SK-N-SH treated with all-trans-retinoic acid at 6 μM for 48 hours (cell line): ENCODE data around the gene CYGB.

ENCODE experiments used
- ATAC-seq: fragments of 200-7000 bp; cut with Tn5 transposase; 3 replicates; pipeline ENCODE4 v1.9.1; 2020; ENCODE audit warnings: mild to moderate bottlenecking, moderate library complexity
- ARNTL ChIP-seq: fragments of 450-650 bp; formaldehyde crosslinking; IDR thresholded peaks from 2 replicates; pipeline ENCODE4 v1.5.0; 2020; ENCODE audit warnings: low read depth, mild to moderate bottlenecking, moderate library complexity, borderline replicate concordance
- BACH2 ChIP-seq: fragments of 250-450 bp; sonication (Bioruptor Pico); IDR thresholded peaks from 2 replicates; pipeline ENCODE4 v1.9.0; 2021; ENCODE audit warnings: mild to moderate bottlenecking, borderline replicate concordance
- CSDC2 ChIP-seq: fragments of 250-450 bp; sonication (Bioruptor Pico); IDR thresholded peaks from 2 replicates; pipeline ENCODE4 v1.5.0; 2020; ENCODE audit warnings: mild to moderate bottlenecking, moderate library complexity
- GLIS3 ChIP-seq: fragments of 250-450 bp; sonication (Bioruptor Pico); IDR thresholded peaks from 2 replicates; pipeline ENCODE4 v1.5.0; 2020; ENCODE audit warnings: mild to moderate bottlenecking, moderate library complexity
- ISL1 ChIP-seq: fragments of 250-450 bp; sonication (Bioruptor Pico); IDR thresholded peaks from 2 replicates; pipeline ENCODE4 v2.1.2; 2022; ENCODE audit warnings: mild to moderate bottlenecking, moderate library complexity
- OSR1 ChIP-seq: fragments of 250-450 bp; sonication (Bioruptor Pico); IDR thresholded peaks from 2 replicates; pipeline ENCODE4 v1.8.0; 2022; ENCODE audit warnings: moderate library complexity, mild to moderate bottlenecking, inconsistent platforms
- PATZ1 ChIP-seq: fragments of 250-450 bp; sonication (Bioruptor Pico); IDR thresholded peaks from 2 replicates; pipeline ENCODE4 v1.8.0; 2020; ENCODE audit warnings: mild to moderate bottlenecking, moderate library complexity, borderline replicate concordance
- PPARA ChIP-seq: fragments of 250-450 bp; sonication (Bioruptor Pico); IDR thresholded peaks from 2 replicates; pipeline ENCODE4 v1.5.0; 2020; ENCODE audit warnings: mild to moderate bottlenecking, borderline replicate concordance
- RARB ChIP-seq: fragments of 250-450 bp; sonication (Bioruptor Pico); IDR thresholded peaks from 2 replicates; pipeline ENCODE4 v1.8.0; 2021; ENCODE audit warnings: mild to moderate bottlenecking, moderate library complexity
- SNAI2 ChIP-seq: fragments of 250-450 bp; sonication (Bioruptor Pico); IDR thresholded peaks from 2 replicates; pipeline ENCODE4 v1.5.0; 2020; ENCODE audit warnings: mild to moderate bottlenecking, moderate library complexity
- TCF4 ChIP-seq: fragments of 250-450 bp; sonication (Bioruptor Pico); IDR thresholded peaks from 2 replicates; pipeline ENCODE4 v1.8.0; 2021; ENCODE audit warnings: mild to moderate bottlenecking, moderate library complexity, borderline replicate concordance
- TOX ChIP-seq: fragments of 250-450 bp; sonication (Bioruptor Pico); IDR thresholded peaks from 2 replicates; pipeline ENCODE4 v1.8.0; 2021; ENCODE audit warnings: mild to moderate bottlenecking, moderate library complexity, borderline replicate concordance
- ZFP3 ChIP-seq: fragments of 250-450 bp; sonication (Bioruptor Pico); IDR thresholded peaks from 2 replicates; pipeline ENCODE4 v1.5.0; 2020; ENCODE audit warnings: mild to moderate bottlenecking, moderate library complexity
- ZFP30 ChIP-seq: fragments of 450-650 bp; formaldehyde crosslinking; IDR thresholded peaks from 2 replicates; pipeline ENCODE4 v1.5.0; 2022; ENCODE audit warnings: mild to moderate bottlenecking, moderate library complexity
- ZNF565 ChIP-seq: fragments of 450-650 bp; formaldehyde crosslinking; conservative IDR thresholded peaks from 2 replicates; pipeline ENCODE4 v1.5.0; 2020; ENCODE audit warnings: low read depth, mild to moderate bottlenecking, moderate library complexity
- ZNF70 ChIP-seq: fragments of 450-650 bp; formaldehyde crosslinking; IDR thresholded peaks from 2 replicates; pipeline ENCODE4 v1.5.0; 2020; ENCODE audit warnings: mild to moderate bottlenecking, moderate library complexity
- ZNF8 ChIP-seq: fragments of 450-650 bp; formaldehyde crosslinking; IDR thresholded peaks from 2 replicates; pipeline ENCODE4 v1.5.0; 2020; ENCODE audit warnings: mild to moderate bottlenecking, moderate library complexity
- TF ChIP-seq, protein P1 (sequence below): fragments of 250-450 bp; sonication (Bioruptor Pico); IDR thresholded peaks from 2 replicates; pipeline ENCODE4 v1.5.1; 2020; ENCODE audit warnings: low read depth, mild to moderate bottlenecking, moderate library complexity
- TF ChIP-seq, protein P2 (sequence below): fragments of 250-450 bp; sonication (Bioruptor Pico); IDR thresholded peaks from 2 replicates; pipeline ENCODE4 v1.5.1; 2021; ENCODE audit warnings: mild to moderate bottlenecking, moderate library complexity
- TF ChIP-seq, protein P3 (sequence below): fragments of 250-450 bp; sonication (Bioruptor Pico); IDR thresholded peaks from 2 replicates; pipeline ENCODE4 v1.5.0; 2020; ENCODE audit warnings: mild to moderate bottlenecking, moderate library complexity

Gene CYGB

DNA sequence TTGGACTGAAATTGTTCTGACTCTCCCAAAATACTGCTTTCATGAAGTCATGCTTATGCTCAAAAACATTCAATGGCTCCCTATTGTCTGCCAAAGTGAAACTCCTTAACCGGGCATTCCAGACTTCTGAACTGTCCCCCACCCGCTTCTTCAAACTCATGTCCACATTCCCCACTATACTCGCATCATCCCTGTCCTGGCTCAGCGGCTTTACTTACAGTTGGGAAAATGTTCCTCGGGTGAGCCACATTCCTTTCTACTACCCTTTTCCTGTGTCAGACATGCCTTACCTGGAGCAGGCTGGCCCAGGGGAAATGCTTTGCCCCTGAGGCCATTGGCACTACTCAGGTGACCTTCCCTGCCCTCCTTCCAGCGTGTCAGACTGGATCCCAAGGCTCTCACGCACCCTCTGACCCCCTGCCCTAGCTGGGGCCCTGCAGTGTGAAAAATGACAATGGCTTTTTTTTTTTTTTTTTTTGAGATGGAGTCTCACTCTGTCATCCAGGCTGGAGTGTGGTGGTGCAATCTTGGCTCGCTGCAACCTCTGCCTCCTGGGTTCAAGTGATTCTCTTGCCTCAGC, 5.3 kb downstream of the CYGB start (continued):
- TF ChIP-seq, protein P1, sequence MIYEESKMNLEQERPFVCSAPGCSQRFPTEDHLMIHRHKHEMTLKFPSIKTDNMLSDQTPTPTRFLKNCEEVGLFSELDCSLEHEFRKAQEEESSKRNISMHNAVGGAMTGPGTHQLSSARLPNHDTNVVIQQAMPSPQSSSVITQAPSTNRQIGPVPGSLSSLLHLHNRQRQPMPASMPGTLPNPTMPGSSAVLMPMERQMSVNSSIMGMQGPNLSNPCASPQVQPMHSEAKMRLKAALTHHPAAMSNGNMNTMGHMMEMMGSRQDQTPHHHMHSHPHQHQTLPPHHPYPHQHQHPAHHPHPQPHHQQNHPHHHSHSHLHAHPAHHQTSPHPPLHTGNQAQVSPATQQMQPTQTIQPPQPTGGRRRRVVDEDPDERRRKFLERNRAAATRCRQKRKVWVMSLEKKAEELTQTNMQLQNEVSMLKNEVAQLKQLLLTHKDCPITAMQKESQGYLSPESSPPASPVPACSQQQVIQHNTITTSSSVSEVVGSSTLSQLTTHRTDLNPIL = no peak

DNA sequence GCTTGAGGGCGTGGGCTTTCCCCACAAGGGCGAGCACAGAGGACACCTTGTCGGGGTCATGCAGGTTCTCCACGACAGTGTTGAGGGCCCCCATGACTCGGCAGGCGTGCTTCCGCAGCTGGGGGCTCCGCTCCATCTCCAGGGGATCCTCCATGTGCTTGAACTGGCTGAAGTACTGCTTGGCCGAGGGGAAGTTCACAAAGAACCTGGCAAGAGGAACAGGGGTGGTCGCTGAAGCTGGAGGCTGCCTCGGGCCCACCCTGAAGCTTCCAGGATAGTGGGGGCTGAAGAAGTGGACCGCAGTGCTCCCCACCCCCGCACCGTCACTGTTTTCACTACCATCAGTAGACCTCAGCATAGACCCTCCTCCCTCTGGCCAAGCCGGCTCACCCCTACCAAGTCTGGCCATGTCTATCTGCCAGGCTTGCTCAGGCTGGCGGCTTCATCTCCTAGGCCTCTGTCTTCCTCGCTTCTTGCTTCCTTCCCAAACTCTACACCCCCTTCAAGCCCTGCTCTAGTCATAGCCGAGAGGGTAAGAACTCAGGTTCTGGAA, 5.9 kb downstream of the CYGB start:
- ATAC-seq = no peak
- TF ChIP-seq GLIS3 (CRISPR knock-in tag) = no peak

DNA sequence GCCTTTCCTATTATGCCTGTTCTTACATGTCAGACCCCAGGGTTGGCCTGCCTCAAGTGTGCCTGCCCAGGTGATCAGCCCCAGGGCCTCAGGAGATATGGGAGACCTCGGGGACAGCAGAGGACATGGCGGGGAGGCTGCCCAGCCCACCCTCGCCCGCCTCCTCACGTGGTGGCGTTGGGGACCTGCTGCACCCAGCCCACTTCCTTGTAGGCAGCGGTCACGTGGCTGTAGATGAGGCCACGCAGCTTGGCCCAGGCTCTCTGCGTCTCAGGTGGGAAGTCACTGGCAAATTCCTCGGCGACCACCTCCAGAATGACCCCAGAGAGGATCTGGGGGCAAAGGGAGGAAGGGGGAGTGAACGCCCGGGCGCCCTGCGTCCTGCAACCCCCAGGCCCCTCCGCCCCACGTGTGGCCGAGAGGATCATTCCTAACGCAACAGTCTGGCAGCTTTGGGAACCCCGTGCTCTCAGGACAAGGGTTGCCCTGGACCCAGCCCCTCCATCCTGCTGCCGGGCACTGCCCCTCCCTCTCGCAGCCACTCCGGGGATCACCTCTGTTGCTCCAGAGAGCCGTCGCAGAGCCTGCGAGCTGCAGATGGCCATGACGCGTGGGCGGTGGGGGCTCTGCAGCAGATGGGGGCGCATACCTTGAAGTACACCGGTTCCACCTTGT, 6.6 kb downstream of the CYGB start:
- no peak for ATAC-seq
- TF ChIP-seq ARNTL (CRISPR knock-in tag) (no peak), ZNF8 (CRISPR knock-in tag) (no peak), RARB (CRISPR knock-in tag) (no peak), PATZ1 (CRISPR knock-in tag) (no peak), TCF4 (CRISPR knock-in tag) (no peak), ZNF565 (CRISPR knock-in tag) (no peak), BACH2 (CRISPR knock-in tag) (no peak), ZFP30 (CRISPR knock-in tag) (no peak), ISL1 (CRISPR knock-in tag) (no peak), TOX (CRISPR knock-in tag) (no peak)
- TF ChIP-seq, protein P2, sequence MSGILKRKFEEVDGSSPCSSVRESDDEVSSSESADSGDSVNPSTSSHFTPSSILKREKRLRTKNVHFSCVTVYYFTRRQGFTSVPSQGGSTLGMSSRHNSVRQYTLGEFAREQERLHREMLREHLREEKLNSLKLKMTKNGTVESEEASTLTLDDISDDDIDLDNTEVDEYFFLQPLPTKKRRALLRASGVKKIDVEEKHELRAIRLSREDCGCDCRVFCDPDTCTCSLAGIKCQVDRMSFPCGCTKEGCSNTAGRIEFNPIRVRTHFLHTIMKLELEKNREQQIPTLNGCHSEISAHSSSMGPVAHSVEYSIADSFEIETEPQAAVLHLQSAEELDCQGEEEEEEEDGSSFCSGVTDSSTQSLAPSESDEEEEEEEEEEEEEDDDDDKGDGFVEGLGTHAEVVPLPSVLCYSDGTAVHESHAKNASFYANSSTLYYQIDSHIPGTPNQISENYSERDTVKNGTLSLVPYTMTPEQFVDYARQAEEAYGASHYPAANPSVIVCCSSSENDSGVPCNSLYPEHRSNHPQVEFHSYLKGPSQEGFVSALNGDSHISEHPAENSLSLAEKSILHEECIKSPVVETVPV (CRISPR knock-in tag) = no peak
- TF ChIP-seq, all 23 proteins: peak for 0

GRCh38 chr17:76530095-76530723, 7.3 kb downstream of the CYGB start:
- TF ChIP-seq BACH2 (CRISPR knock-in tag) = 0 out of 2 replicates have a peak, but pooled peaks have one; percentile 4
- no peak for TF ChIP-seq ZFP3 (CRISPR knock-in tag)
- TF ChIP-seq, all 23 proteins: peak for 1
- ATAC-seq = no peak

- peak; percentile 79 for ATAC-seq
- TF ChIP-seq GLIS3 (CRISPR knock-in tag) = no peak
- TF ChIP-seq ARNTL (CRISPR knock-in tag) = no peak
- no peak for TF ChIP-seq SNAI2 (CRISPR knock-in tag)
- no peak for TF ChIP-seq CSDC2 (CRISPR knock-in tag)
- TF ChIP-seq, protein P3, sequence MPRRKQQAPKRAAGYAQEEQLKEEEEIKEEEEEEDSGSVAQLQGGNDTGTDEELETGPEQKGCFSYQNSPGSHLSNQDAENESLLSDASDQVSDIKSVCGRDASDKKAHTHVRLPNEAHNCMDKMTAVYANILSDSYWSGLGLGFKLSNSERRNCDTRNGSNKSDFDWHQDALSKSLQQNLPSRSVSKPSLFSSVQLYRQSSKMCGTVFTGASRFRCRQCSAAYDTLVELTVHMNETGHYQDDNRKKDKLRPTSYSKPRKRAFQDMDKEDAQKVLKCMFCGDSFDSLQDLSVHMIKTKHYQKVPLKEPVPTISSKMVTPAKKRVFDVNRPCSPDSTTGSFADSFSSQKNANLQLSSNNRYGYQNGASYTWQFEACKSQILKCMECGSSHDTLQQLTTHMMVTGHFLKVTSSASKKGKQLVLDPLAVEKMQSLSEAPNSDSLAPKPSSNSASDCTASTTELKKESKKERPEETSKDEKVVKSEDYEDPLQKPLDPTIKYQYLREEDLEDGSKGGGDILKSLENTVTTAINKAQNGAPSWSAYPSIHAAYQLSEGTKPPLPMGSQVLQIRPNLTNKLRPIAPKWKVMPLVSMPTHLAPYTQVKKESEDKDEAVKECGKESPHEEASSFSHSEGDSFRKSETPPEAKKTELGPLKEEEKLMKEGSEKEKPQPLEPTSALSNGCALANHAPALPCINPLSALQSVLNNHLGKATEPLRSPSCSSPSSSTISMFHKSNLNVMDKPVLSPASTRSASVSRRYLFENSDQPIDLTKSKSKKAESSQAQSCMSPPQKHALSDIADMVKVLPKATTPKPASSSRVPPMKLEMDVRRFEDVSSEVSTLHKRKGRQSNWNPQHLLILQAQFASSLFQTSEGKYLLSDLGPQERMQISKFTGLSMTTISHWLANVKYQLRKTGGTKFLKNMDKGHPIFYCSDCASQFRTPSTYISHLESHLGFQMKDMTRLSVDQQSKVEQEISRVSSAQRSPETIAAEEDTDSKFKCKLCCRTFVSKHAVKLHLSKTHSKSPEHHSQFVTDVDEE (CRISPR knock-in tag) = 0 out of 2 replicates have a peak, but pooled peaks have one; percentile 26
- 0 out of 2 replicates have a peak, but pooled peaks have one; percentile 30 for TF ChIP-seq ZFP3 (CRISPR knock-in tag)
- 0 out of 2 replicates have a peak, but pooled peaks have one; percentile 33 for TF ChIP-seq PPARA (CRISPR knock-in tag)
- peak; percentile 61; the same call in 1 of the 2 replicates for TF ChIP-seq ZNF565 (CRISPR knock-in tag)
- TF ChIP-seq, protein P1 = no peak
- TF ChIP-seq RARB (CRISPR knock-in tag) = no peak
- TF ChIP-seq BACH2 (CRISPR knock-in tag) = no peak
- TF ChIP-seq OSR1 (CRISPR knock-in tag) = no peak
- no peak; the same call in 1 of the 2 replicates for TF ChIP-seq ZNF70 (CRISPR knock-in tag)
- TF ChIP-seq TCF4 (CRISPR knock-in tag) = peak; percentile 17; the same call in 1 of the 2 replicates
These were observed 8.1 kb downstream of the CYGB start for GRCh38 chr17:76529224-76530094.
